SU-DHL-6 (cell line): ENCODE results near the gene DEAF1.
"Not testable (repeated sequence)": the region's sequence is repeated elsewhere in the genome, so short reads cannot be mapped to it uniquely, and the experiment has no call there.

Source experiments
- H2AFZ ChIP-seq: fragments of 200-600 bp; sonication (generic); 2 replicates; pipeline ENCODE4 v1.6.1; 2014; ENCODE audit warnings: low read depth, mild to moderate bottlenecking, moderate library complexity, mixed read lengths, antibody characterized with exemption, low read length; ENCODE audit not compliant: severe bottlenecking
- H3F3A ChIP-seq: fragments of 200-600 bp; shearing (Covaris generic); 2 replicates; pipeline ENCODE4 v1.6.0; 2016; ENCODE audit warnings: antibody characterized with exemption, mild to moderate bottlenecking; ENCODE audit not compliant: insufficient read depth
- H3K27ac ChIP-seq: fragments of 200-600 bp; sonication (generic); 2 replicates; pipeline ENCODE4 v1.5.1; 2016; ENCODE audit warnings: low read depth, mild to moderate bottlenecking, low read length, moderate library complexity, mixed read lengths
- H3K27me3 ChIP-seq: fragments of 200-600 bp; sonication (generic), shearing (Covaris generic); 2 replicates; pipeline ENCODE4 v1.6.0; 2014; ENCODE audit warnings: mild to moderate bottlenecking, low read length
- H3K36me3 ChIP-seq: fragments of 200-600 bp; sonication (generic); 2 replicates; pipeline ENCODE4 v1.6.1; 2014; ENCODE audit warnings: mild to moderate bottlenecking, low read length, mixed read lengths
- H3K4me2 ChIP-seq: fragments of 300-600, 200-600 bp; shearing (Covaris generic), sonication (generic); 2 replicates; pipeline ENCODE4 v1.6.0; 2014; ENCODE audit warnings: low read length, low read depth, mild to moderate bottlenecking; ENCODE audit not compliant: poor library complexity, severe bottlenecking
- H3K4me3 ChIP-seq: fragments of 200-600 bp; sonication (generic); 2 replicates; pipeline ENCODE4 v1.5.1; 2014; ENCODE audit warnings: antibody characterized with exemption, low read length, mild to moderate bottlenecking, mixed read lengths; ENCODE audit not compliant: insufficient read depth, poor library complexity, severe bottlenecking
- H3K79me2 ChIP-seq: fragments of 200-600 bp; sonication (generic); 2 replicates; pipeline ENCODE4 v1.6.1; 2014; ENCODE audit warnings: mild to moderate bottlenecking, low read length, moderate library complexity; ENCODE audit not compliant: insufficient read depth
- H3K9ac ChIP-seq: fragments of 200-600 bp; sonication (generic); 2 replicates; pipeline ENCODE4 v1.7.0; 2014; ENCODE audit warnings: mild to moderate bottlenecking, low read length
- H3K9me2 ChIP-seq: fragments of 200-600 bp; sonication (generic); replicated peaks from 2 replicates; pipeline ENCODE4 v1.6.1; 2014; ENCODE audit warnings: low read length; ENCODE audit not compliant: insufficient read depth
- H3K9me3 ChIP-seq: fragments of 200-600 bp; sonication (generic); 2 replicates; pipeline ENCODE4 v1.6.1; 2014; ENCODE audit warnings: low read length, mixed read lengths; ENCODE audit not compliant: insufficient read depth
- H4K20me1 ChIP-seq: fragments of 200-600 bp; sonication (generic); 2 replicates; pipeline ENCODE4 v1.6.1; 2014; ENCODE audit warnings: low read depth, mild to moderate bottlenecking, antibody characterized with exemption, low read length, moderate library complexity, mixed read lengths
- EZH2phosphoT487 ChIP-seq: fragments of 200-600 bp; sonication (generic), shearing (Covaris generic); conservative IDR thresholded peaks from 2 replicates; pipeline ENCODE4 v1.6.1; 2018; ENCODE audit warnings: mild to moderate bottlenecking, antibody characterized with exemption, low read length, moderate library complexity, mixed read lengths
- TF ChIP-seq, protein P1 (sequence below): fragments of 200-600 bp; sonication (generic); IDR thresholded peaks from one replicate; pipeline ENCODE4 v1.5.1; 2017; ENCODE audit warnings: antibody characterized with exemption, mild to moderate bottlenecking, low read length, moderate library complexity; ENCODE audit not compliant: insufficient read depth, poor library complexity, severe bottlenecking

DEAF1 gene, protein sequence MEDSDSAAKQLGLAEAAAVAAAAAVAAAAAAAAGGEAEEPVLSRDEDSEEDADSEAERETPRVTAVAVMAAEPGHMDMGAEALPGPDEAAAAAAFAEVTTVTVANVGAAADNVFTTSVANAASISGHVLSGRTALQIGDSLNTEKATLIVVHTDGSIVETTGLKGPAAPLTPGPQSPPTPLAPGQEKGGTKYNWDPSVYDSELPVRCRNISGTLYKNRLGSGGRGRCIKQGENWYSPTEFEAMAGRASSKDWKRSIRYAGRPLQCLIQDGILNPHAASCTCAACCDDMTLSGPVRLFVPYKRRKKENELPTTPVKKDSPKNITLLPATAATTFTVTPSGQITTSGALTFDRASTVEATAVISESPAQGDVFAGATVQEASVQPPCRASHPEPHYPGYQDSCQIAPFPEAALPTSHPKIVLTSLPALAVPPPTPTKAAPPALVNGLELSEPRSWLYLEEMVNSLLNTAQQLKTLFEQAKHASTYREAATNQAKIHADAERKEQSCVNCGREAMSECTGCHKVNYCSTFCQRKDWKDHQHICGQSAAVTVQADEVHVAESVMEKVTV

DNA sequence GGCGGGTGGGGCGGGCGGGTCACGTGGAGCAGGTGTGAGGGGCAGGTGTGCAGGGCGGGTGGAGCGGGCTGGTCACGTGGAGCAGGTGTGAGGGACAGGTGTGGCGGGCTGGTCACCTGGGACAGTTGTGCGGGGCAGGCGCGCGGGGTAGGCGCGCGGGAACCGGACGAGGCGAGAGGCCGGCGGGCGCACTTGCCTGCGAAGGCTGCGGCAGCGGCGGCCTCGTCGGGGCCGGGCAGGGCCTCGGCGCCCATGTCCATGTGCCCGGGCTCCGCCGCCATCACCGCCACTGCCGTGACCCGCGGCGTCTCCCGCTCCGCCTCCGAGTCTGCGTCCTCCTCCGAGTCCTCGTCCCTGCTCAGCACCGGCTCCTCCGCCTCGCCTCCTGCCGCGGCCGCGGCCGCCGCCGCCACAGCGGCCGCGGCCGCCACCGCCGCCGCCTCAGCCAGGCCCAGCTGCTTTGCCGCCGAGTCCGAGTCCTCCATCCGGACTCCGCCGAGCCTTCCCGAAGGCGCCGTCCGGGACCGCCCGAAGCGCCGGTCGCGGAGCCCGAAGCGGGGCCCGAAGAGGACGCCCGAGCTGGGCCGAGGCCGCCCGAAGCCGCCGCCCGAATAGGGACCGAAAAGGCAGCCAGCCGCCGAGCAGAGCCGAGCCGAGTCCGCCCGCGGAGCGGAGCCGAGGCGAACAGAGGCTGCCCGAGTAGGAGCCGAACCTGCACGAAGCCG lies at the start of gene DEAF1:
Gene DEAF1 (minus strand): TSS at position 660 of the 725 bp plus-strand sequence. CDS start 175 bp downstream, at position 485.
- peaks cover 19% of the 10 kb centered on the region for H3F3A ChIP-seq
- H2AFZ ChIP-seq: peak within 1 kb of the TSS; percentile 83
- H3K79me2 ChIP-seq: peaks cover 21% of the 10 kb centered on the region

DNA sequence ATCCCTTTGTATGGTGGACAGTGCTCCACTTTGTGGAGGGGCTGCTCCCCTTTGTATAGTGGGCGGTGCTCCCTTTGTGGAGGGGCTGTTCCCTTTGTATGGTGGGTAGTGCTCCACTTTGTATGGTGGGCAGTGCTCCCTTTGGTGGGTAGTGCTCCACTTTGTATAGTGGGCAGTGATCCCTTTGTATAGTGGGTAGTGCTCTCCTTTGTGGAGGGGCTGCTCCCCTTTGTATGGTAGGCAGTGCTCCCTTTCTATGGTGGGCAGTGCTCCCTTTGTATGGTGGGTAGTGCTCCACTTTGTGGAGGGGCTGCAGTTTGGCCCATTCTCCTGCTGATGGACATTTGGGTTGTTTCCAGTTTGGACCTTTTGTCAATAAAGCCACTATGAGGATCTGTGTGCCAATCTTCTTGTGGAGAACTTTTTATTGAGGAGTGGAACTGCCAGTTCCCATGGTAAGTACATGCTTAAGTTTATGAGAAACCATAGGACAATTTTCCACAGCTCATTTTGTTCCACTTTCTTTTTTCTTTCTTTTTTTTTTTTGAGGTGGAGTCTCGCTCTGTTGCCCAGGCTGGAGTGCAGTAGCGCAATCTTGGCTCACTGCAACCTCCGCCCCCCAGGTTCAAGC lies 47.7 kb upstream of the DEAF1 start:
- no peak overlapping the region for H3K9ac ChIP-seq
- no peak overlapping the region for H3K4me2 ChIP-seq
- no peak overlapping the region for H3K4me3 ChIP-seq
- TF ChIP-seq EZH2phosphoT487: no peak
- TF ChIP-seq, protein P1, sequence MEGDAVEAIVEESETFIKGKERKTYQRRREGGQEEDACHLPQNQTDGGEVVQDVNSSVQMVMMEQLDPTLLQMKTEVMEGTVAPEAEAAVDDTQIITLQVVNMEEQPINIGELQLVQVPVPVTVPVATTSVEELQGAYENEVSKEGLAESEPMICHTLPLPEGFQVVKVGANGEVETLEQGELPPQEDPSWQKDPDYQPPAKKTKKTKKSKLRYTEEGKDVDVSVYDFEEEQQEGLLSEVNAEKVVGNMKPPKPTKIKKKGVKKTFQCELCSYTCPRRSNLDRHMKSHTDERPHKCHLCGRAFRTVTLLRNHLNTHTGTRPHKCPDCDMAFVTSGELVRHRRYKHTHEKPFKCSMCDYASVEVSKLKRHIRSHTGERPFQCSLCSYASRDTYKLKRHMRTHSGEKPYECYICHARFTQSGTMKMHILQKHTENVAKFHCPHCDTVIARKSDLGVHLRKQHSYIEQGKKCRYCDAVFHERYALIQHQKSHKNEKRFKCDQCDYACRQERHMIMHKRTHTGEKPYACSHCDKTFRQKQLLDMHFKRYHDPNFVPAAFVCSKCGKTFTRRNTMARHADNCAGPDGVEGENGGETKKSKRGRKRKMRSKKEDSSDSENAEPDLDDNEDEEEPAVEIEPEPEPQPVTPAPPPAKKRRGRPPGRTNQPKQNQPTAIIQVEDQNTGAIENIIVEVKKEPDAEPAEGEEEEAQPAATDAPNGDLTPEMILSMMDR: no peak
- no peak overlapping the region for H3K27ac ChIP-seq
- H3K9me3 ChIP-seq: no peaks in the 10 kb centered on the region
- H3K79me2 ChIP-seq: peaks cover 4% of the 10 kb centered on the region
- 0 out of 2 replicates have a peak, but pooled peaks cover 6% of the 10 kb centered on the region for H3F3A ChIP-seq
- H2AFZ ChIP-seq: no peak overlapping the region
- H3K36me3 ChIP-seq: no peaks in the 10 kb centered on the region
- no peaks in the 10 kb centered on the region for H4K20me1 ChIP-seq
- no peaks in the 10 kb centered on the region for H3K9me2 ChIP-seq
- H3K27me3 ChIP-seq: no peaks in the 10 kb centered on the region

More for the DNA sequence above, at the start of gene DEAF1:
- no peaks in the 10 kb centered on the region for H3K36me3 ChIP-seq
- peak within 1 kb of the TSS; percentile 94 for H3K9ac ChIP-seq
- no peaks in the 10 kb centered on the region for H4K20me1 ChIP-seq
- H3K4me3 ChIP-seq: peak within 1 kb of the TSS; percentile 83
- H3K27me3 ChIP-seq: no peaks in the 10 kb centered on the region
- peak within 1 kb of the TSS; percentile 95 for H3K27ac ChIP-seq
- H3K9me2 ChIP-seq: no peaks in the 10 kb centered on the region
- H3K4me2 ChIP-seq: peak within 1 kb of the TSS; percentile 88
- no peaks in the 10 kb centered on the region for H3K9me3 ChIP-seq
- TF ChIP-seq EZH2phosphoT487: no peak
- TF ChIP-seq, protein P1: no peak

DNA sequence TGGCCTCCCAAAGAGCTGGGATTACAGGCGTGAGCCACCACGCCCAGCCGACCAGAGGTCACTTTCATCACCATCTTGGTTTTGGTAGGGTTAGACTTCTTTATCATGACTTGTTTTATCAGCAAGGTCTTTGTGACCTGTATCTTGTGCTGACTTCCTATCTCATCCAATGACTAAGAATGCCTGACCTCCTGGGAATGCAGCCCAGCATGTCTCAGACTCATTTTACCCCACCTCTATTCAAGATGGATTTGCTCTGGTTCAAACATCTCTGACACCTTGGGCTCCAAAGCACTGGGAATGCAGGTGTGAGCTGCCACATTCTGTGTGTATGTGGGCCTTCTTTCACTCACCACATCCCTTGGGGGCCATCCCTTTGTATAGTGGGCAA lies 47.1 kb upstream of the DEAF1 start:
- Histone ChIP-seq H3K27ac (no peak overlapping the region), H3K9ac (no peak overlapping the region), H3K9me2 (no peaks in the 10 kb centered on the region), H3K79me2 (no peaks in the 10 kb centered on the region), H3K4me2 (no peak overlapping the region), H3F3A (0 out of 2 replicates have a peak, but pooled peaks cover 6% of the 10 kb centered on the region), H3K9me3 (no peaks in the 10 kb centered on the region), H3K4me3 (no peak overlapping the region), H4K20me1 (no peaks in the 10 kb centered on the region), H3K27me3 (no peaks in the 10 kb centered on the region), H3K36me3 (no peaks in the 10 kb centered on the region), H2AFZ (no peak overlapping the region)
- TF ChIP-seq, protein P1: no peak
- TF ChIP-seq EZH2phosphoT487: no peak

DNA sequence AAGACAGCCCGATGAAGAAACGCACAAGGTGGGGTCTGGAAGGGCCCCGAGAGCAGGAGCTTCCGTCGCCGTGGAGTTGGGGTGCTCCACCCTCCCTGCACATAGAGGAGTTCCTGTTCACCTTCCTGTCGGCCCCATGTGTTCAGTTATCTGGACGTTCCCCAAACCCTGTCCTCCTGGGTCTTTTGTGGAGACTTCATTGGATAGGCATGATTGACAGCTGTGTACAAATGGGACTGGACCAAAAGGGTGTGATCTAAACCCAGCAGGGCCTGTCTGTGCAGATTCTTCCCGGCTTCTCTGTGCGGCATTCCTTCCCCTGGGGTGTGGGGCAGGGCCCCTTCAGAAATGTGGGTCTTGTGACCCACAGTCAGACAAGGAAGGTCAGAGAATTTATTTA lies 42.9 kb upstream of the DEAF1 start:
- H3K9me3 ChIP-seq, H2AFZ ChIP-seq, H4K20me1 ChIP-seq, H3K9me2 ChIP-seq, H3K27ac ChIP-seq, H3F3A ChIP-seq, H3K36me3 ChIP-seq, H3K27me3 ChIP-seq, H3K9ac ChIP-seq, H3K4me2 ChIP-seq, H3K4me3 ChIP-seq, H3K79me2 ChIP-seq: not testable (repeated sequence)
